ENCODE results near the gene TMEM175.

DNA sequence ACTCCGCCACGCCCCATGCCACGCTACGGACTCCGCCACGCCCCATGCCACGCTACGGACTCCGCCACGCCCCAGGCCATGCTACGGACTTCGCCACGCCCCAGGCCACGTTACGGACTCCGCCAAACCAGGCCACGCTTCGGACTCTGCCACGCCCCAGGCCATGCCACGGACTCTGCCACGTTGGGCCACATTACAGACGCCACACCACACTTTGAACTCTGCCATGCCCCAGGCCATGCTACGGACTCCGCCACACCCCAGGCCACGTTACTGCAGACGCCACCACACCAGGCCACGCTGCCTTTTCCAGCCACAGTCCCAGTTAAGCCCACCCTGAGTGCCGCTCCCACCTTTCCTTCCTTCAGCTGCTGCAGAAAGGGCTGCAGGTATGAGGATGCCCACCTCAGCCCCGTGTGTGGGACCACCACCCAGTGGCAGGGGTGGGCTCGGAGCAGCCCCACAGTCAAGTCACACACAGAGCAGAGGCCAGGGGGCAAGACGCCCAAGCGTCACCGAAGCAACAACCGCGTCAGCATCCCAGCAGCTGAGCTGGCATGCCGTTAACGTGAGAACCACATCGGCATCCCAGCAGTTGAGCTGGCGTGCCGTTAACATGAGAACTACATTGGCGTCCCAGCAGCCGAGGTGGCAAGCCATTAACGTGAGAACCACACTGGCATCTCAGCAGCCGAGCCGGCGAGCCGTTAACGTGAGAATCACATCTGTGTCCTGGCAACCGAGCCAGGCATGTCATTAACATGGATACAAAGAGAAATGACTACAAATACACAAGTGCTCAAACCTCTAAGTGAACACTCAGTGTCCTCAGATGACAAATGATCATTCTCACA lies 26.5 kb upstream of the TMEM175 start:
- TF ChIP-seq, protein P1, sequence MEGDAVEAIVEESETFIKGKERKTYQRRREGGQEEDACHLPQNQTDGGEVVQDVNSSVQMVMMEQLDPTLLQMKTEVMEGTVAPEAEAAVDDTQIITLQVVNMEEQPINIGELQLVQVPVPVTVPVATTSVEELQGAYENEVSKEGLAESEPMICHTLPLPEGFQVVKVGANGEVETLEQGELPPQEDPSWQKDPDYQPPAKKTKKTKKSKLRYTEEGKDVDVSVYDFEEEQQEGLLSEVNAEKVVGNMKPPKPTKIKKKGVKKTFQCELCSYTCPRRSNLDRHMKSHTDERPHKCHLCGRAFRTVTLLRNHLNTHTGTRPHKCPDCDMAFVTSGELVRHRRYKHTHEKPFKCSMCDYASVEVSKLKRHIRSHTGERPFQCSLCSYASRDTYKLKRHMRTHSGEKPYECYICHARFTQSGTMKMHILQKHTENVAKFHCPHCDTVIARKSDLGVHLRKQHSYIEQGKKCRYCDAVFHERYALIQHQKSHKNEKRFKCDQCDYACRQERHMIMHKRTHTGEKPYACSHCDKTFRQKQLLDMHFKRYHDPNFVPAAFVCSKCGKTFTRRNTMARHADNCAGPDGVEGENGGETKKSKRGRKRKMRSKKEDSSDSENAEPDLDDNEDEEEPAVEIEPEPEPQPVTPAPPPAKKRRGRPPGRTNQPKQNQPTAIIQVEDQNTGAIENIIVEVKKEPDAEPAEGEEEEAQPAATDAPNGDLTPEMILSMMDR (IDR thresholded peaks at IDR 0.05), result no peak
- TF ChIP-seq POLR2A (IDR thresholded peaks at IDR 0.05), result no peak

All from prostate gland (tissue), 2 donors.